ENCODE measurements around the gene ANAPC2. TPM values are rescaled to one million over a fixed set of nuclear protein-coding genes. Genes with fewer than 3 reads are reported as not detected.

ANAPC2 gene
- total RNA-seq, 1 donor from 2014 or later, result 39.2 TPM

GRCh38 chr9:137141976-137142936 is 46.1 kb downstream of the ANAPC2 start:
- Mint-ChIP-seq H3K27me3 (ENCODE audit: low read depth, unreplicated experiment) (peaks cover 68% of the 10 kb centered on the region), H3K4me1 (ENCODE audit: low read depth, unreplicated experiment) (peaks cover 2% of the 10 kb centered on the region), H3K27ac (ENCODE audit: unreplicated experiment) (no peak overlapping the region), H3K4me3 (ENCODE audit: unreplicated experiment) (no peak overlapping the region), H3K9me3 (ENCODE audit: unreplicated experiment) (peaks cover 3% of the 10 kb centered on the region), H3K36me3 (ENCODE audit: low read depth, unreplicated experiment) (no peaks in the 10 kb centered on the region)
- FAIRE-seq (no peak), DNase-seq (ENCODE audit: low read depth) (no peak)
- Histone ChIP-seq H3K79me2 (ENCODE audit: insufficient read depth, low read length) (no peaks in the 10 kb centered on the region), H4K20me1 (ENCODE audit: insufficient read depth, low read length) (no peaks in the 10 kb centered on the region), H3K36me3 (ENCODE audit: insufficient read depth, low read length) (no peaks in the 10 kb centered on the region), H3K4me2 (ENCODE audit: low read length) (no peak overlapping the region), H2AFZ (ENCODE audit: low read depth, low read length) (no peak overlapping the region), H3K27ac (ENCODE audit: low read depth, low read length) (no peak overlapping the region), H3K4me1 (ENCODE audit: insufficient read depth, low read length) (peaks cover 2% of the 10 kb centered on the region), H3K9ac (ENCODE audit: low read length) (no peak overlapping the region), H3K4me3 (ENCODE audit: insufficient read depth, low read depth, low read length) (no peak overlapping the region), H3K9me3 (ENCODE audit: insufficient read depth, low read depth, low read length) (no peaks in the 10 kb centered on the region), H3K27me3 (ENCODE audit: insufficient read depth, low read length) (peaks cover 32% of the 10 kb centered on the region)
- TF ChIP-seq, protein P1, sequence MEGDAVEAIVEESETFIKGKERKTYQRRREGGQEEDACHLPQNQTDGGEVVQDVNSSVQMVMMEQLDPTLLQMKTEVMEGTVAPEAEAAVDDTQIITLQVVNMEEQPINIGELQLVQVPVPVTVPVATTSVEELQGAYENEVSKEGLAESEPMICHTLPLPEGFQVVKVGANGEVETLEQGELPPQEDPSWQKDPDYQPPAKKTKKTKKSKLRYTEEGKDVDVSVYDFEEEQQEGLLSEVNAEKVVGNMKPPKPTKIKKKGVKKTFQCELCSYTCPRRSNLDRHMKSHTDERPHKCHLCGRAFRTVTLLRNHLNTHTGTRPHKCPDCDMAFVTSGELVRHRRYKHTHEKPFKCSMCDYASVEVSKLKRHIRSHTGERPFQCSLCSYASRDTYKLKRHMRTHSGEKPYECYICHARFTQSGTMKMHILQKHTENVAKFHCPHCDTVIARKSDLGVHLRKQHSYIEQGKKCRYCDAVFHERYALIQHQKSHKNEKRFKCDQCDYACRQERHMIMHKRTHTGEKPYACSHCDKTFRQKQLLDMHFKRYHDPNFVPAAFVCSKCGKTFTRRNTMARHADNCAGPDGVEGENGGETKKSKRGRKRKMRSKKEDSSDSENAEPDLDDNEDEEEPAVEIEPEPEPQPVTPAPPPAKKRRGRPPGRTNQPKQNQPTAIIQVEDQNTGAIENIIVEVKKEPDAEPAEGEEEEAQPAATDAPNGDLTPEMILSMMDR (IDR thresholded peaks at IDR 0.05; ENCODE audit: insufficient read depth, low read depth, low read length), result no peak
- no peak for TF ChIP-seq EZH2 (IDR thresholded peaks at IDR 0.05; ENCODE audit: insufficient read depth, low read length)

DNA sequence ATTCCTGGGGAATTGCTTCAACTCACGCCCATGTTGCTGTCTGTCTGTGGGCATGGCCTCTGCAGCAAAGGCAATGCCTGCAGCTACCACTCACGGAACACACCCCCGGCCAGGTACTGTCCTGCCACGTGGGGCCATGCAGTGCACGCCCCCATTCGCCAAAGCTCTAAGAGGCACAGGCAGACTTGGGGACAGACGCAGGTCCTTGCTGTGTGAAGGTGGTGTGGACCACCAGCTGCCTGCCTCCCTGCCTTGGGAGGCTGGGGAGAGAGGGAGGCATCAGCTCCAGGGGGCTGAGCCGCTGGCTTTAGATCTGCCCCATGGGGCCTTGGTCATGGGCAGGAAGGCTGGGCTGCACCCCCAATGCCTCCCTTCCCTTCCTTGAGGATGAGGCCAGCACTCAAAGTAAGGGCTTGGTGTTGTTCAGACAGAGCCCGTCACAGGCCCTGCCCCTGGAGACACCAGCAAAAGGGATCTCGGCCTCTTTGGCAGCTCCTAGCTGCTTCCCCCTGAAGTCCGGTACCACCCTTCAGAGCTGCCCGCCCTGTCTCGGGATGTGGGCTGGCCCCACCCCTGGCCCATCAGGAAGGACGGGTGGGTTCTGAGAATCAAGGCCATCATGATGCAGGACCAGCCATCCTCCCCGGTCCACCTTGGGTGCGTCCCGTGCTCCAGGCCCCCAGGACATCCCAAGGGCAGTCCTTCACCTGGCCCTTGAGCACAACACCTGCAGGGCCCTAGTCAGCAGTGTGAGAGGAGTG is 47.1 kb downstream of the ANAPC2 start:
- H3K27me3 ChIP-seq (ENCODE audit: insufficient read depth, low read length), result peaks cover 41% of the 10 kb centered on the region
- H3K27ac ChIP-seq (ENCODE audit: low read depth, low read length), result no peak overlapping the region
- H3K27ac Mint-ChIP-seq (ENCODE audit: unreplicated experiment), result no peak overlapping the region
- H3K36me3 Mint-ChIP-seq (ENCODE audit: low read depth, unreplicated experiment), result no peaks in the 10 kb centered on the region
- H3K27me3 Mint-ChIP-seq (ENCODE audit: low read depth, unreplicated experiment), result peaks cover 67% of the 10 kb centered on the region
- FAIRE-seq (no peak), DNase-seq (ENCODE audit: low read depth) (no peak)
- no peak overlapping the region for H2AFZ ChIP-seq (ENCODE audit: low read depth, low read length)
- no peak overlapping the region for H3K9ac ChIP-seq (ENCODE audit: low read length)
- no peak overlapping the region for H3K4me3 ChIP-seq (ENCODE audit: insufficient read depth, low read depth, low read length)
- H3K4me1 Mint-ChIP-seq (ENCODE audit: low read depth, unreplicated experiment), result peaks cover 2% of the 10 kb centered on the region
- TF ChIP-seq, protein P1 (IDR thresholded peaks at IDR 0.05; ENCODE audit: insufficient read depth, low read depth, low read length), result no peak
- TF ChIP-seq EZH2 (IDR thresholded peaks at IDR 0.05; ENCODE audit: insufficient read depth, low read length), result no peak
- no peaks in the 10 kb centered on the region for H3K36me3 ChIP-seq (ENCODE audit: insufficient read depth, low read length)
- peaks cover 3% of the 10 kb centered on the region for H3K9me3 Mint-ChIP-seq (ENCODE audit: unreplicated experiment)
- H3K79me2 ChIP-seq (ENCODE audit: insufficient read depth, low read length), result no peaks in the 10 kb centered on the region
- H4K20me1 ChIP-seq (ENCODE audit: insufficient read depth, low read length), result no peaks in the 10 kb centered on the region
- H3K4me3 Mint-ChIP-seq (ENCODE audit: unreplicated experiment), result no peak overlapping the region
- H3K4me1 ChIP-seq (ENCODE audit: insufficient read depth, low read length), result peaks cover 2% of the 10 kb centered on the region
- no peak overlapping the region for H3K4me2 ChIP-seq (ENCODE audit: low read length)
- H3K9me3 ChIP-seq (ENCODE audit: insufficient read depth, low read depth, low read length), result no peaks in the 10 kb centered on the region

Measured in astrocyte (in vitro differentiated cells and primary cell).